ENCODE results near the gene PARD3B.

- TF ChIP-seq EZH2phosphoT487 (IDR thresholded peaks at IDR 0.05; ENCODE audit: low read length) (no peak), EZH2 (optimal IDR thresholded peaks at IDR 0.05; ENCODE audit: low read depth, low read length) (no peak)
These were observed 931.9 kb downstream of the PARD3B start for GRCh38 chr2:205477016-205477705.

Measured in MM.1S (cell line).